RWPE1 (cell line): ENCODE results near the gene OR6J1.

Experiments used
- CTCF ChIA-PET: fragments of 350-600 bp; sonication (Branson Sonifier 250); formaldehyde crosslinking; extraction: SDS; loops from one replicate; lab custom pipeline; 2021; lab: Yijun Ruan, JAX
- POLR2A ChIA-PET: fragments of 400-600 bp; formaldehyde crosslinking; extraction: SDS; loops from one replicate; lab custom pipeline; 2020; ENCODE audit warnings: antibody characterized with exemption; ENCODE audit not compliant: low non-redundant PET; lab: Yijun Ruan, JAX
- DNase-seq: peaks from one replicate; pipeline ENCODE4 v3.0.0; 2012; ENCODE audit warnings: low spot score
- H3K27ac ChIP-seq: fragments of 450-650 bp; 2 replicates; pipeline ENCODE4 v1.5.1; 2017
- TF ChIP-seq, protein P1 (sequence below): fragments of 450-650 bp; conservative IDR thresholded peaks from 2 replicates; pipeline ENCODE4 v1.5.1; 2017; ENCODE audit warnings: low read depth, mild to moderate bottlenecking

OR6J1 gene

DNA sequence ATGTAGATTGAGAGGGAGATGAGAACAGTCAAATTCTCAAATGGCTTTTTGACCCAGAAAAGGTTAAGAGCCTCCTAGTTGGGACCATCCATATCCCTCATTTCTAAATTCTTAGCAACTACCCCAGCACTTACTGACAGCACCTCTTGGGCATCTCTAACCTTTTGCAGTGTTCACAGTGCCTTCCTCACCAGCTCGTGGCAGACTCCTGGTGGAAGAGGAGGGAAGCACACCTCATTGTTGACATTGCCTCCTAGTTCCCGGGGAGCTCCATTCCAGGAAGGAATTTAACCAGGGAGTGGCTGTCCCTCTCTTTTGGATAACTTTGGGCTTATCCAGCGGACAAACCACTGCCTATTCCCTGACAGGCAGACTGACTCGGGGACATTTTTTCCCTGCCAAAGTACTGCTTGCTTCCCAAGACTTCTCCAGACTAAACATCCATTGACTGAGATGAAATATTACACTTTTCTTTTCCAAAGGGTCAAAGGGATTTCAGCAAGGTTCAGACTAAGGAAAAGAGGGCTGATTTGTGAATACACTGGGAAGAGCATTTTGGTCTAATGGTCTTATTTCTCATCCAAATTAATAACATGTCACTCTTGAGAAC lies 9.0 kb upstream of the OR6J1 start:
- ChIA-PET POLR2A (no interaction called here), CTCF (interaction anchor here (0.6 to 3.7 kb wide), 18 partner anchors 36 to 263 kb away, joined by 3 to 44 read pairs (median 4); partner anchors contain the start of genes ABHD4, DAD1 and OXA1L)
- TF ChIP-seq, protein P1, sequence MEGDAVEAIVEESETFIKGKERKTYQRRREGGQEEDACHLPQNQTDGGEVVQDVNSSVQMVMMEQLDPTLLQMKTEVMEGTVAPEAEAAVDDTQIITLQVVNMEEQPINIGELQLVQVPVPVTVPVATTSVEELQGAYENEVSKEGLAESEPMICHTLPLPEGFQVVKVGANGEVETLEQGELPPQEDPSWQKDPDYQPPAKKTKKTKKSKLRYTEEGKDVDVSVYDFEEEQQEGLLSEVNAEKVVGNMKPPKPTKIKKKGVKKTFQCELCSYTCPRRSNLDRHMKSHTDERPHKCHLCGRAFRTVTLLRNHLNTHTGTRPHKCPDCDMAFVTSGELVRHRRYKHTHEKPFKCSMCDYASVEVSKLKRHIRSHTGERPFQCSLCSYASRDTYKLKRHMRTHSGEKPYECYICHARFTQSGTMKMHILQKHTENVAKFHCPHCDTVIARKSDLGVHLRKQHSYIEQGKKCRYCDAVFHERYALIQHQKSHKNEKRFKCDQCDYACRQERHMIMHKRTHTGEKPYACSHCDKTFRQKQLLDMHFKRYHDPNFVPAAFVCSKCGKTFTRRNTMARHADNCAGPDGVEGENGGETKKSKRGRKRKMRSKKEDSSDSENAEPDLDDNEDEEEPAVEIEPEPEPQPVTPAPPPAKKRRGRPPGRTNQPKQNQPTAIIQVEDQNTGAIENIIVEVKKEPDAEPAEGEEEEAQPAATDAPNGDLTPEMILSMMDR: peak; percentile 84
- DNase-seq: peak; percentile 78
- H3K27ac ChIP-seq: no peak overlapping the region

DNA sequence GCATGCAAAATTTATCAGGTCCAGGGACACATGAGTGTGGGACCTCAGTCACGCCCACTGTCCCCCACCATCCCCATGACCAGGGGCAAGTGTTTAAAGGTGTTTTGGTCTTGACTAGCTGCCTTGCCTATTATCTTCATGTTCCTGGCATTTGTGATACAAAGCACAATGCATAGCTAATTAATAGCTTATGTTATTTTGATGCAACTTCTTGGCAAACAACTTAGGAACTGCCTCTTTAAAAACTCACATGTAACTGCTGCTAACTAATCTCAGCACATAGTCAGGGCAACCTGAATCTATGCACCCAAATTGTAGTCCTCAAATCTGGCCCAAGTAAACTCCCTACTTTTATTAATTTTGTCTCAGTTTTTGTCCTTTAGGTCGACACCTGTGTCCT lies 7.4 kb upstream of the OR6J1 start:
- ChIA-PET POLR2A (no interaction called here), CTCF (interaction anchor here (1.3 to 3.7 kb wide), 3 partner anchors 80 to 203 kb away, joined by 5 to 44 read pairs (median 17); no protein-coding TSS in a partner anchor)
- TF ChIP-seq, protein P1: no peak
- H3K27ac ChIP-seq: no peak overlapping the region
- no peak for DNase-seq

DNA sequence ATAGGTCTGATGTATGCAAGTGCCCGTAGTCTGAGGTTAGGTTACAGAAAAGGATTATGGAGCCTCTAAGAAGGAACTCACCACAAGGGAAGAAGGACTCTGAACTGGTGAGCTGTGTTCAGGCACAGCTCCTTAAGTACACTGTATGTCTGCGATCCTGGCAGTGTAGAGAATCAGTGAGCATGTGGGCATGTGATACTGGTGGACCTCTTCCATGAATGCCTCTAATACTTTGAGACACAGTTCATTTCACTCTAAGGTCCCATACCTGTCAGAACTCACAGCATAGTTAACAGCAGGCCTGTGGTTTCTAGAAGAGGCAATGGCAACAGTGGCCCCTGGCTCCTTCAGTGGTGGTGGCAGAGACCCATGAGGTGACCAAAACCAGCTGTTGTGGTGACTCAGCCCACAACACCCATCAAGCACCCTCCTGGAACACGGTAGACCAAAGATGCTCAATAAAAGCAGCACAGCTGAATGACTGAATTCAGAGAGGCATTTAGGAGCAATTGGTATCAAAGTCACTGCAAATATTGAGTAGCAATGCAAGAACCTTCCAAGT lies 6.9 kb upstream of the OR6J1 start:
- no peak for DNase-seq
- CTCF ChIA-PET: interaction anchor here (3.7 kb wide), 1 partner anchor 80 kb away, joined by 44 read pairs; no protein-coding TSS in a partner anchor
- TF ChIP-seq, protein P1: no peak
- no peak overlapping the region for H3K27ac ChIP-seq
- POLR2A ChIA-PET: no interaction called here

DNA sequence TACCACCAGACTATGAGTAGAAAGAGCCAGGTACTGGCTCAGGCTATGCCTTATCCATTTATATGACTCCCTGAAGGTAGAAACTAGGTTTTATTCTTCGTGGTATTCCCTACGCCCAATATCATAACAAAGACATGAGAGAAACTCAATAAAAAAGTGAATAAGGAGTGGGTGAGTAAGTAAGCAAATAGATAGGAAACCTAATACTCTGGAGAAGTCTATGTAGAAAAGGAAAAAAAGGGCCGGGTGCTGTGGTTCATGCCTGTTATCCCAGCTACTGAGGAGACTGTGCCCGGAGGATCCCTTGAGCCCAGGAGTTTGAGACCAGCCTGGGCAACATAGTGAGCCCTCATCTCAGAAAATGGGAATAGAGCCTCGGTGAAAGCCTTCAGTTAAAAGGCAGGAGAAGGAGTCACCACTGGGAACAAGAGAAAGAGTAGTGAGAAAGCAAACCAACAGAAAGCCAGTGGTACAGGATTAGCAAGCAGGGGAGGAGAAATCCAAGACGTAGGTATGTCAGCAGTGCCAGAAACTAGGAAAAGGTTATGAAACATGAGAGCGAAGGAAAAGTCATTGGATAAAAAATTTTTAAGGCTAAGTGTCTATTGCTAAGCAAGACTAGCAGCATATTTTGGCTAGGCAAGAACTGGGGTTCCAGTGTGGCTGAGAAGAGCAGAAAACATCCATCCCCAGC lies 6.0 kb upstream of the OR6J1 start:
- POLR2A ChIA-PET: no interaction called here
- DNase-seq: no peak
- CTCF ChIA-PET: interaction anchor here (3.7 kb wide), 1 partner anchor 79 kb away, joined by 44 read pairs; no protein-coding TSS in a partner anchor
- H3K27ac ChIP-seq: no peak overlapping the region
- TF ChIP-seq, protein P1: no peak

DNA sequence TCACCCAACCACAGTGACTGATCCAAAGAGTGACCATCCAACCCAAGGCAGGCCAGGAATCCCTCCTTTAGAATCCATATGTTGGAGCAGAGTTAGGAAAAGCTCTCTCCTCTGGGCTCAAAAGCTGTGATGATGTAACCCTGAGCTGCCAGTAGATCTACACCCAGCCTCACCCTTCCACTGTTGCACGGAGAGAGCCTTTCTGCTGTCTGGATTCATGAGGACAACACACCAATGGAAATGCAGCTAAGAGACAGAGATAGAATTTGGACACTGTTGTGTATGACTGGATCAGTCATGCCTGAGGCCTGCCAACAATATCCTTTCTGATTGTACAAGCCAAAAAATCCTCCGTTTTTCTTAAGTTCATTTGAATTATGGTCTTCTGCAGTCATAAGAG lies 4.4 kb upstream of the OR6J1 start:
- CTCF ChIA-PET: interaction anchor here (0.6 kb wide), 1 partner anchor 28 kb away, joined by 3 read pairs; no protein-coding TSS in a partner anchor
- TF ChIP-seq, protein P1: no peak
- POLR2A ChIA-PET: no interaction called here

DNA sequence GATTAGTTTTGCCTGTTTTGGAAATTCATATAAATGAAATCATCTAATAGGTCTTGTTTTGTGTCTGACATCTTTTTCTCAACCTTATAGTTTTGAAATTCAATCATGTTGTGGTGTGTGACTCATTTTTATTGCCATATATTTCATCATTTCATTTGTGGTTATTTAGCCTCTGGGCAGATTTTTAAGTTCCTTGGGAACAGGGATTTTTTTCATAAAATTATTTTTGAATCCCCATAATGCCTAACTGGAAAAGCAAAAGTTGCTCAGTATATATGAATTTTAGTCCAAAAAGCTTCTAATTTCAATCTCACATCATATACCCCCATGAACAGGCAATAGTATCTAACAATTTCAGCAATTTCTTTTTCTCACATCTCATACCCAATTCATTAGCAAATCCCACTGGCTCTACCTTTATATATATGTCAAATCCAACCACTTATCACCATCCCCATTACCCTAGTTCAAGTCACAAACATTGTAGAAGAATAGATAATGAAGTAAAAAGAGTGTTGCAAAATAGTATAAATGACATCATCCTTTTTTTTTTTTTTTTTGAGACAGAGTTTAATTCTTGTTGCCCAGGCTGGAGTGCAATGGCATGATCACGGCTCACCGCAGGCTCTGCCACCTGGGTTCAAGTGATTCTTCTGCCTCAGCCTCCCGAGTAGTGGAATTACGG lies 2.6 kb upstream of the OR6J1 start:
- DNase-seq: peak; percentile 81
- ChIA-PET POLR2A (no interaction called here), CTCF (interaction anchor here (0.6 to 0.7 kb wide), 2 partner anchors 83 to 156 kb away, joined by 3 to 4 read pairs; no protein-coding TSS in a partner anchor)
- TF ChIP-seq, protein P1: no peak
- peak overlapping the region; percentile 97 for H3K27ac ChIP-seq

More for the DNA sequence above, 4.4 kb upstream of the OR6J1 start:
- no peak overlapping the region for H3K27ac ChIP-seq
- DNase-seq: no peak
